Measurements from ENCODE around the gene PLG.
"Not testable (repeated sequence)": the region's sequence is repeated elsewhere in the genome, so short reads cannot be mapped to it uniquely, and the experiment has no call there.

- not testable (repeated sequence) for TF ChIP-seq EP300, CTCF (IDR thresholded peaks at IDR 0.05)
These were observed 5.2 kb upstream of the PLG start for GRCh38 chr6:160696884-160697283.
